Endothelial cell of hepatic sinusoid (primary cell): ENCODE data around the gene DDX51.
"Not testable (repeated sequence)": the region's sequence is repeated elsewhere in the genome, so short reads cannot be mapped to it uniquely, and the experiment has no call there.

Experiments used
- in situ Hi-C: cut with HindIII; loops from 2 replicates; pipeline ENCODE4 v1.10.0; 2017; ENCODE audit warnings: low sequenced_read_pairs

The DDX51 gene

GRCh38 chr12:132143336-132144071 lies 615 bp downstream of the DDX51 start:
- in situ Hi-C loops = no loop called here

GRCh38 chr12:132142679-132143335 lies 1.3 kb downstream of the DDX51 start:
- in situ Hi-C loops = no loop called here

GRCh38 chr12:132141976-132142678 lies 2.0 kb downstream of the DDX51 start:
- in situ Hi-C loops = no loop called here

- in situ Hi-C loops = no loop called here
These were observed 2.9 kb downstream of the DDX51 start for GRCh38 chr12:132140918-132141841.

GRCh38 chr12:132140501-132140900 lies 3.6 kb downstream of the DDX51 start:
- in situ Hi-C loops = no loop called here

DNA sequence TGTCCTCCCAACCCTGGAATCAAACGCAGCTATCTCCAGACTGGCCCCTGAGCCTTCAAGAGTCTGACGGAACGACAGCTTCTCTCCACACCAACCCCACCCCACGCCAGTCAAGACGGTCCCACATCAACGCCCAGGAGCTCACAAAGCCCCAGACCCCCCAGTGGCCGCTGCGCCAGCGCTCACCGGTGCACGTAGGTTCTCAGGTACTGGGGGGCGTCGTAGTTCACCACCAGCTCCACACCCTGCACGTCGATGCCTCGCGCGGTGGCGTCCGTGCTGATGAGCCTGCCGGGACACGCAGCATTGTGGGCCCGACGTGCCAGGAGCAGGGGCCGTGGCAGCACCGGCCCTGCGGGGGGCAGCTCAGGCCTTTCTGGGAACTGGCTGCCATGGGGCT lies 4.2 kb downstream of the DDX51 start:
- in situ Hi-C loops = no loop called here

GRCh38 chr12:132138941-132139871 lies 4.9 kb downstream of the DDX51 start:
- in situ Hi-C loops = no loop called here

- in situ Hi-C loops = no loop called here
These were observed 6.5 kb downstream of the DDX51 start for GRCh38 chr12:132137483-132138125.

- in situ Hi-C loops = not testable (repeated sequence)
These were observed 7.9 kb downstream of the DDX51 start for GRCh38 chr12:132136226-132136625.

GRCh38 chr12:132134653-132135183 lies 9.4 kb downstream of the DDX51 start:
- in situ Hi-C loops = not testable (repeated sequence)

DNA sequence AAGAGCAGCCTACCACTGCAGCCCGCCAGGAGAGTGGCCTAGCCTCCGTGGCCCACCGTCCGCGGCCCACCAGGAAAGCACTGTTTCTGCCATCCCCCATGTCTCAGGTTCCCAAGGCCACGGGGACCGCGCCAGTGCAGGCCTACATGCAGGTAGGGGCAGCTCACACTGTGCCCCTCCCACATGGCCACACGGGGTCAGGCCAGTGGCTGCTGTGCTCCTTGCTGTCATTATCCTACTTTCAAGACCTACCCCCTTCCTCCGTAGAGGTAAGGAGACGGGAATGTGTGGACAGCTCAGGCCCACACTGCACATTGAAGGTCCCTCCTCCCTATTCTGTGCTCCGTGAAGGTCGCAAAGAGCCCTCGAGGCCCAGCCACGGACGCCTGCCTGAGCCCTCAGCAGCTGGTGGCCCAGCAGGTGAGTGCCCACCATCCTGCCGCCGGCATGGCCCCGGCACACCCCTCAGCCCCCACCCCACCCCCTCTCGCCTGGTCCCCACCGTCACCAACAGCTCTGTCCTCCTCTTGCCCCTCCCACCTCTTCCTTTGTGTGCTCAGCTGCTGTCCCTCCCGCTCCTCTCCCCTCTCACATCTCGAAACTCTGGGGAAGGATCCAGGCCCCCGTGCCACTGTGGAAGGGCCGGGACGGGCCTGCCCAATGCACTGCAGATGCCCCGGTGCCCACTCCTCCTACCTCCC lies 10.0 kb downstream of the DDX51 start:
- in situ Hi-C loops = no loop called here

DNA sequence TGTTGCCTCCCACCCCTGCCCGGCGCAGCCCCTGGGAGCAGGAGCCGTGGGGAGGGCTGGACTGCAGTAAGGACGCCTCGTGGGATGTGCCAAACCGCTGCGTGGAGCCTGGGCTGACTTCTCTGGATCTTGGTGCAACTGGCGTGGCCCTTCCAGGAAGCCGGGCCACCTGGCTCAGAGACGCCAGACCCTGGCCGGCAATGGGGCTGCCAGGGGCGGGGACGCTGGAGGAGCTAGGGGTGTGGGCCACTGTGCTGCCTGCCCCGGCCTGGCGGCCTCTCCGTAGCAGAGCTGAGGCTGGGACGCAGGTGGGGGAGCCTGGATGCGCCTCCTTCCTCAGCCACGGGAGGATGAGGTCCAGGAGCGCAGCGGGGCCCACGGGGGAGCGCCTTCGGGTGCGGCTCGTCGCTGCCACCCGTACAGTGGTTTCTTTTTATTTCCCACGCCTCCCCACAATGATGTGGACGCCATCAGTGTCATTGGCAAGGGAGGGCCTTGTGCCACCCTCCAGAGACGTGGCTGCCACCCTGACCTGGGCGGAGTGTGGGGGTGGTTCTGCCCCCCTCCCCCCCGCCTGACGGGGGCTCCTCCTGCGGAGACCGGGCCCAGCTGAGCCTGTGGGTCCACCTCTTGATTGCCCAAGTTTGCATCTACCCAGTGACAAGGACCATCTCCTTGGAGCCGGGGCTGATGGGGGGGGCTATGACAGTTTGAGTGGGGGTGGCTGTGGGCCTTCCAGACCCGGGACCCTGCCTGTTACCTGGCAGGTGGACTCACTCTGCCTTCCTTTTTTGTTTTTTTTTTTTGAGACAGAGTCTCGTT lies 11.3 kb downstream of the DDX51 start:
- in situ Hi-C loops = no loop called here

- in situ Hi-C loops = no loop called here
These were observed 12.2 kb downstream of the DDX51 start for GRCh38 chr12:132131952-132132351.

- in situ Hi-C loops = no loop called here
These were observed 12.9 kb downstream of the DDX51 start for GRCh38 chr12:132131229-132131628.

GRCh38 chr12:132130690-132131089 lies 13.4 kb downstream of the DDX51 start:
- in situ Hi-C loops = no loop called here

DNA sequence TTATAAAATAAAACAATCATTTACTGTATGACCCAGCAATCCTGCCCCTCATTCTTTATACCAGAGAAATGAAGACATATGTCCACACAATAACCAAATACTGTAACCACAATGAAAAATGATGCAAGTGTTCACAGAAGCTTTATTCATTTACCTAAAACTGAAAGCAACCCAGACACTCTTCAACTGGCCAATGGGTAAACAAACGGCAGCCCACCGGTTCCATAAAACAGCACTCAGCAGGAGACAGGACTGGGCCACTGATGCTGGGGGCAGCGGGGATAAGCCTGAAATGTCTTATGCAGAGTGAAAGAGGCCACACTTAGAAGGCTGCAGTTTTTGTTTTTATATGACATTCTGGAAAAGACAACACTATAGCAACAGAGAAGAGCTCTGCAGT lies 15.1 kb downstream of the DDX51 start:
- in situ Hi-C loops = loop anchor here (5.0 kb wide), 1 partner anchor 52 kb away; no protein-coding TSS in a partner anchor

DNA sequence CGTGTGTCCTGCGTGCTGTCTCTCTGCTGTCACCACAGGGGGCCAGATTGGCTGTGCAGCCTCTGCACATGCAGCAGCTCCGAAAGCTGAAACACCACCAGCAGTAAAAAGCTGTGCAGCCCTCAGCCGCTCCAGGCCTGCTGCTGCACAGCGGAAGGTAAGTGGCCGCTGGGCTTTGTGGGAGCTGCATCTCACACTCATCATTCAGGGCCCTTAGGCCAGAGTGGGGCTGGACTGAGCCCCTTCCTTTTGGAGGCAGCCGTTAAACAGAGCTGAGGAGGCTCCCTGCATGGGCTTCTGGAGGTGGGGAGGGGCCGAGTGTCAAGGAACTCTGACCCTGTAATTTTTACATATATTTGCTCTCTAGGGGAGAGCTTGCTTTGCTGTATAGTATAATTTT lies 17.1 kb downstream of the DDX51 start:
- in situ Hi-C loops = loop anchor here (5.0 kb wide), 1 partner anchor 50 kb away; no protein-coding TSS in a partner anchor
